SH-SY5Y (cell line): Measurements from ENCODE around the gene KRTAP4-1.

Source experiments
- GATA2 ChIP-seq: IDR thresholded peaks from 2 replicates; pipeline ENCODE4 v1.6.1; 2011; ENCODE audit warnings: mild to moderate bottlenecking, low read depth, low read length
- GATA3 ChIP-seq: IDR thresholded peaks from 2 replicates; pipeline ENCODE4 v1.6.1; 2011; ENCODE audit warnings: low read depth, mild to moderate bottlenecking, low read length, moderate library complexity

GRCh38 chr17:41178341-41178740 is 6.4 kb downstream of the KRTAP4-1 start:
- TF ChIP-seq GATA2 (no peak), GATA3 (no peak)
